NK-92 (cell line): Measurements from ENCODE around the gene C1orf210.

ENCODE experiments used
- DNase-seq: peaks from one replicate; lab custom pipeline; 2025; ENCODE audit not compliant: unreplicated experiment; lab: John Stamatoyannopoulos, UW

Gene C1orf210

DNA sequence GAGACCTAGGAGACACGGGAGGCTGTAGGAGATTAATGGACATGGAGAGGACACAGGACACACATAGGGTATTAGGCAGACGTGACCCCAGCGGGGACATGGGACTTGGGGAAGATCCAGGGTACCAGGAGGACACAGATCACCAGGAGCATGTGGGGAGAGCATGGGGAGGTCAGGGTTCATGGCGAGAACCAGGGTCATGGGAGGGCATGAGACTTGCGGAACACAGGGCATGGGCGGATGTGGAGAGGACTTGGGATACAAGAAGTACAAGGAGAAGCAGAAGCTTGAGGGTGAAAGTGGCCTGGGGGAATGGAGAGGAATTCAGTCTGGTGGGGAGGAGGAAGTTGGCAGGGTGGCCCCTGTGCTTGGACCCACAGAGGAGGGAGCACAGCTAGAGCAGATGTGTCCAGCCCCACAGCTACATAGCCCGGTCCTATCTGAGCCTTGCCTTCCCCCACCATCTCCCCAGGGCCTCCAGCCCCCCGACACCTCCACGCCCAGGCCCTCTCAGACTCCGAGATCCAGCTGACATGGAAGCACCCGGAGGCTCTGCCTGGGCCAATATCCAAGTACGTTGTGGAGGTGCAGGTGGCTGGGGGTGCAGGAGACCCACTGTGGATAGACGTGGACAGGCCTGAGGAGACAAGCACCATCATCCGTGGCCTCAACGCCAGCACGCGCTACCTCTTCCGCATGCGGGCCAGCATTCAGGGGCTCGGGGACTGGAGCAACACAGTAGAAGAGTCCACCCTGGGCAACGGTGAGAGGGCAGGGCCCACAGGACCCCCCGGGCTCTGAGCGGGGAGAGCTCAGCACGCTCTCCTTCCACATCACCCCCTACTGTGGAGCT lies 27.5 kb upstream of the C1orf210 start:
- no peak for DNase-seq

DNA sequence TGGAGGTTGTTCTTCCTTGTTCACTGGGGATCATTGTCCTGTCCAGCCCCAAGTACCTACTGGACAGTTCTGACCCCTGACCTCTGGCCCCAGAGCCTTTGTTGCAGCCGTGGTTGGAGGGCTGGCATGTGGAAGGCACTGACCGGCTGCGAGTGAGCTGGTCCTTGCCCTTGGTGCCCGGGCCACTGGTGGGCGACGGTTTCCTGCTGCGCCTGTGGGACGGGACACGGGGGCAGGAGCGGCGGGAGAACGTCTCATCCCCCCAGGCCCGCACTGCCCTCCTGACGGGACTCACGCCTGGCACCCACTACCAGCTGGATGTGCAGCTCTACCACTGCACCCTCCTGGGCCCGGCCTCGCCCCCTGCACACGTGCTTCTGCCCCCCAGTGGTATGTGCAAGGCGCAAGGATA lies 26.8 kb upstream of the C1orf210 start:
- no peak for DNase-seq

DNA sequence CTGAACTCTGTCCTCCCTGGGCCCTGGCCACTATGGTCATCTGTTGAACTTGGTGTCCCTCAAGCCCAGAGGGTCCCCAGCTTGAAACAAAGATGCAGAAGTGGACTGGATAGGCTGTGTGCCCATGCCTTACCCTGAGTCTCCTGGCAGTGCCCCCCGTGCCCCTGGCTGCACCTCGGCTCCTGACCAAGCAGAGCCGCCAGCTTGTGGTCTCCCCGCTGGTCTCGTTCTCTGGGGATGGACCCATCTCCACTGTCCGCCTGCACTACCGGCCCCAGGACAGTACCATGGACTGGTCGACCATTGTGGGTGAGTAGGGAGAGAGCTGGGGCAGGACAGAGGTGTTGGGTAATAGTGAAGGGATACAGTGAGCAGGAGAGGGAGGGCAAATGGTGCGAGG lies 26.1 kb upstream of the C1orf210 start:
- DNase-seq, result no peak

DNA sequence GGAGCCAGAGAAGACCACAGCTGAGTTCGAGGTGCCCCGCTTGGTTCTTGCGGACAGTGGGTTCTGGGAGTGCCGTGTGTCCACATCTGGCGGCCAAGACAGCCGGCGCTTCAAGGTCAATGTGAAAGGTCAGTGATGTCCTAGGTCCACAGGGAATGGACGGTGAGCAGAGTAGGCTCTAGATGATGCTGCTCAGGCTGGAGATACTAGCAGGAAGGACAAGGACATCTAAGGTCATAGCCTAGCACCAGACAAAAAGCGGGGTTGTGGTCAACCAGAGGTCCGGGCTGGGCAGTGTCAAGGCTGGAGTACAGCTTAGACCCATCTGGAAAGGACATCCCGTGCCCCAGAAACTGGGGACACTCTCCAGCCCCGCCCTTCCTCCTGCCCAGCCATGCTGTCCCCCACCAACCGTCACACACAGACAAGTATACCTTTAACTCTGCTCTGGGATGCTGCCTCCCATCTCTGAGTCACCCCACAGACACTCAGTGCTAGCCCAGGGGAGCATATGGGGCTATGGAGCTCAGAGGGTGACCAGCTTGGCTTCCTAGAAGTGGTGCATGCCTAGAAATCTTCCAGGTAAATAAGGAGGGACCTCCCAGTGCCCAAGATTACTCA lies 24.1 kb upstream of the C1orf210 start:
- DNase-seq, result no peak

DNA sequence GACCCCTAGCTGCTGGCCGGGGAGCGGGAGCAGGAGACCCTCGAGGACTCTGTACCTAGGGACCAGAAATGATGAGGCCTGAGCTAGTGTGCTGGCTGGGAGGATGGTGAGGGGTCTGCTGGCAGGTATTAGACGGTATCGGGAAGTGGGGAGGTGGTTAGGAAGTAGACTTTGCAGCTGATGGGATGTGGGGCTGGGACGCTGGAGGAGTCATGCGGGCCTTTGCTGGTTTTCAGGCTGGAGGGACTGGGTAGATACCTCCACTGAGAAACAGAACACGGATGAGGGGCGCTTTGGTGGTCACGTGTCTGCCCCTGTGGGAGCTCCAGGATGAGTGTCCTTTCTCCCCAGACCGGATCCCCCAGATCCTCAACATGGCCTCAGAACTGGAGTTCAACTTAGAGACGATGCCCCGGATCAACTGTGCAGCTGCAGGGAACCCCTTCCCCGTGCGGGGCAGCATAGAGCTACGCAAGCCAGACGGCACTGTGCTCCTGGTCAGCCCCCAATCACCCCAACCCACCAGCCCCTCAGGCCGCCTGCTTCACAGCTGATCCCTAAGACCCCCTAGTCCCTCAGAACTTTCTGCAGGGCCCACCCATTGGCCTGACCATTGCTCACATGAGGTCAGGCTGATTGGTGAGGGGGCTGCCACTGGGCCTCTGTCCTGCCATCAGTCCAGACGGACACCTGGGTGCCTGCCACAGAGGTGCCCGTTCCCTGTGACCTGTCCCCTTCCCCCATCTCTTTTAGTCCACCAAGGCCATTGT lies 23.4 kb upstream of the C1orf210 start:
- no peak for DNase-seq

DNA sequence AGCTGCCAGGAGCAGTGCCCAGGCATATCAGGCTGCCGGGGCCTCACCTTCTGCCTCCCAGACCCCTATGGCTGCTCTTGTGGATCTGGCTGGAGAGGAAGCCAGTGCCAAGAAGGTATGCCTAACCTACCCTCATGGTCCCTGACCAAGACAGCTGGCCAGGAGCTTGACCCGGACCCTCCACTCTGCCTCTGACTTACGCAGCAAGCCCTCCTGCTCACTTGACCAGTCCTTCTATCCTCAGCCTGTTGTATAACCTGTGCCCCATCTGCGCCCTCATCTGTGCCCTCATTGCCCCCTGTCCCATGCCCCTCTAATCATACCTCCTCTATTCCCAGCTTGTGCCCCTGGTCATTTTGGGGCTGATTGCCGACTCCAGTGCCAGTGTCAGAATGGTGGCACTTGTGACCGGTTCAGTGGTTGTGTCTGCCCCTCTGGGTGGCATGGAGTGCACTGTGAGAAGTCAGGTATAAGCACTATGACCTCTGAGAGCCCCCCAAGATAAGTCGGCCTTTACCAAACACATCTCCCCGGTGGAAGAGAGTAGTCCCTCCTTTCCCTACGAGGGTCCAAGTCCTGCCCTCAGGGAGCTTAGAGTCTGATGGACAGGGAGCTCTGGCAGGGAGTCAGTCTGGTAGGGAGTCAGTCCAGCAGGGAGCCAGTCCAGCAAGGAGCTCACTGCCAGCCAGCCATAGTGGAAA lies 22.2 kb upstream of the C1orf210 start:
- DNase-seq, result no peak

DNA sequence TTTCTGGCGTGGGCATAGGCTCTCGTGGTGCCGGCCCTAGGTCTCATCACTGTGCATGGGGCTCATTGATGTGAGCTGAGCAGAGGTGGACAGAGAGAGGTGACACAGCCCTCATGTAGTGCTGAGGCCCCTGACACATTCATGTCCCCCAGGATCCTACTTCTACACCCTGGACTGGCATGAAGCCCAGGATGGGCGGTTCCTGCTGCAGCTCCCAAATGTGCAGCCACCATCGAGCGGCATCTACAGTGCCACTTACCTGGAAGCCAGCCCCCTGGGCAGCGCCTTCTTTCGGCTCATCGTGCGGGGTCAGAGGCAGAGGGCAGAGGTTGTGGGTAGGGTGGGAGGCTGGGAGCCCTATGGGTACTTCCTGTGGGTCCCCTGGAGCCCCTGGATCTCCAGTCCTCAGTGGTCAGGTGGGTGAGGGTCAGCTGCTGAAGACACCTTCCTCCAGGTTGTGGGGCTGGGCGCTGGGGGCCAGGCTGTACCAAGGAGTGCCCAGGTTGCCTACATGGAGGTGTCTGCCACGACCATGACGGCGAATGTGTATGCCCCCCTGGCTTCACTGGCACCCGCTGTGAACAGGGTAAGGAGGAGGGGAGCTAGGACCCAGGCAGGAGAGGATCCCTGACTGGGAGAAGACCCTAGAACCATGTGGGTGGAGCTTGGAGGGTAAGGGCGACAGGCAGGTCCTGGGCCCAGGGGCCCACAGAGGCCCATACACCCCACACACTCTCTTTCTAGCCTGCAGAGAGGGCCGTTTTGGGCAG lies 21.5 kb upstream of the C1orf210 start:
- no peak for DNase-seq

DNA sequence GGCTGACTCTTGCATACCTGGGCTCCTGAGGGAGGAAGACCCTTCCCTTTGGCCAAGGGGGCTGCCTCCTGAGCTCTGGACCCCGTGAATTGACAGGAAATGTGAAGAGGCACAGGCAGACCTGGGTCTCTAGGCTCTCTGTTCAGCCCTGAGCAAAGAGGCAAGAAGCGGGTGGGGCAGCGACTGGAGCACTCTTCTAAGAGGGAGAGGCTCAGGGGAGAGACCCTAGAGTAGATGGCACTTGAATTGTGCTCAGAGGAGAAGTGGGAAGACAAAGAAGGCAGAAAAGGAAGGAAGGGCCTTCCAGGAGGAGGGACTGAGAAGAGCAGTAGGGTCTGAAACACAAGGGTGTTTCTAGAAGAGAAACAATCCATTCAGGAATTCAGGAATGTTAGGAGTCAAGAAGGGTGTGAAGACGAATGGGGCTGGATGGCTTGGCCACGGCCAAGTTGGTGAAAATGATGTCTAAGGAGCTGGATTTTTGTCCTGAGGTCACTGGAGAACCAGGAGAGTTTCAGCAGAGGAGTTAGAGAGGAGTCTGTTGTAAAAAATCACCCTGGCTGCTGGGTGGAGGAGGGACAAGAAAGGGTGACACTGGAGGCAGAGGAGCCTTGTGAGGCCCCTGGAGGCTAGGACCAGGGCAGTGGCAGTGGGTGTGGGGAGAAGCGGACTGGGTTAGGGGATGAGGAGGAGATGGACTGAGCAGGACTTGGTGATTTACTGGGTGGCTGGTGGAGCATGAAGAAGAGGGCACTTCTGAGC lies 20.7 kb upstream of the C1orf210 start:
- DNase-seq, result no peak

DNA sequence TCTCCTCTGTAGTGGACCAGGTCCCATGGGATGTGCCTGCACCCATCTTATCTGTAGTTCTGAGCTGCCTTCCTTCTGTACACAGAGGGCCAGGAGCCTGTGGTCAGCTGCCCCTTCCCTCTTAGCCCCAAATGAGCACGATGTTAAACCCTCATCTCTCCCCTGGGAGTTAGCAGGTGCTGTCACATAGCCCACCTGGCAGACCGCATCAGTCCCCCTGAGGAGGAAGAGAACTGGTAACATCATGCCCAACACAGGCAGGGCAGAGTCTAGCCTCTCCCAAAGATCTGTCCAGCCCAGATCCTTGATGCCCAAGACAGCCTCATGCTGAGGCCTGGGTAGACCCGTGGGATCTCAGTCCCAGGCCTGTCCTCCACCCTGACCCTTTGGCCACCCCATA lies 20.1 kb upstream of the C1orf210 start:
- DNase-seq, result no peak

DNA sequence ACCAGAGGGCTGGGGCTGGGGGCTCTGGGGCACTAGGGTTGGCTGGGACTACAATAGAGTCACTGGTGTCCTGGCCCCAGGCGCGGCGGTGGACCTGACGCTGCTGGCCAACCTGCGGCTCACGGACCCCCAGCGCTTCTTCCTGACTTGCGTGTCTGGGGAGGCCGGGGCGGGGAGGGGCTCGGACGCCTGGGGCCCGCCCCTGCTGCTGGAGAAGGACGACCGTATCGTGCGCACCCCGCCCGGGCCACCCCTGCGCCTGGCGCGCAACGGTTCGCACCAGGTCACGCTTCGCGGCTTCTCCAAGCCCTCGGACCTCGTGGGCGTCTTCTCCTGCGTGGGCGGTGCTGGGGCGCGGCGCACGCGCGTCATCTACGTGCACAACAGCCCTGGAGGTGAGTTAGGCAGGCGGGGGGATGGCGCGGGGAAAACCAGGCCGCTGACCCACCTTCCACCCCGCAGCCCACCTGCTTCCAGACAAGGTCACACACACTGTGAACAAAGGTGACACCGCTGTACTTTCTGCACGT lies 19.5 kb upstream of the C1orf210 start:
- no peak for DNase-seq

DNA sequence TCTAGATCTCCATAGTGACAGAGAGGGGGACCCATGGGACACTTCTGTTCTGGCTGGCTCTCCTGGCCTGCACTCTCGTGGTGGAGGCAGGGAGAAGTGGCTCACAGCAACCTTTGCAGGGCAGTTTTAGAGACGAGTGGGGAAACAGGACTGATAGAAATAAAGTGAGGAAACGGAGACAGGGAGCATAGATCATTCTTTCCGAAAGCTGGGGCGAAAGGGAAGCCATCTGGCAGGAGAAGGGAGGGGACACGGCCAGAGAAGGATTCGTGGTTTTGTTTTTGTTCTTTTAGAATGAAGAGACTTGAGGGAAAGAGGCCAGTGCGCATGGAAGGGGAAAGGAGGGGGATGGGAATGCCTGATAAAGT lies 18.9 kb upstream of the C1orf210 start:
- DNase-seq, result no peak

DNA sequence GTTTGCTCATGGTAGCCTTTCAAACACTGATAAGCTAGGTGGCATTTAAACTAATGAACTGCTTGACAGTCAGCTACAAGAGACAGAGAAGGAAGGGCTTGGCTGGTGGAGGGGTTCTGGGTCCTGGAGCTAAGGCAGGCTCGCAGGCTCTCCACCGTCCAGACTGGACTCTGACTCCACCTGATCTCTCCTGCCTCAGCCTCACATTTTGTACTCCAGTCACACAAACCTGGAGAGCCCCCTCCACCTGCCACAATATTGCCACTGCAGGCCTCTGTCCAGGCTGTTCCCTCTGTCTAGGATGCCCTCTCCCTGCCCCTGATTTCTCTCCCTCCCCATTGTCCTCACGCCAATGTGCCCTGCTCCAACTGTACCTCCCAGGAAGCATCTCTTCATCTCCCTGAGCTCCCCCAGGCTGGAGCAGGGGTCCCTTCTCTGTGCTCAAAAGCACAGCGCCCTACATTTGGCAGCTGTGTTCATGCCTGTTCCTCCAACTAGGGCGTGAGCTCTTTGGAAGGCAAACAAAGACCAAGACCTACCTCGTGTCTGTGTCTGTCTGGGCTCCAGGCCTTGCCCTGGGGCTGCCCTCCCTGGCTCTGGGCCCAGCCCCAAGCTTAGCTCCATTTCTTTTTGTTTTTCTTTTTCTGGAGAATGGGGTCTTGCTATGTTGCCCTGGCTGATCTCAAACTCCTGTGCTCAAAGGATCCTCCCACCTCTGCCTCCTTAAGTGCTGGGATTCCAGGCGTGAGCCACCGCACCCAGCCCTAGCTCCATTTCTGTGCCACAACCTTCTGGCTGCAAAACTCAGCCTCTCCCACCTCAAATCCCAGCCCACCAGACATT lies 18.3 kb upstream of the C1orf210 start:
- no peak for DNase-seq

DNA sequence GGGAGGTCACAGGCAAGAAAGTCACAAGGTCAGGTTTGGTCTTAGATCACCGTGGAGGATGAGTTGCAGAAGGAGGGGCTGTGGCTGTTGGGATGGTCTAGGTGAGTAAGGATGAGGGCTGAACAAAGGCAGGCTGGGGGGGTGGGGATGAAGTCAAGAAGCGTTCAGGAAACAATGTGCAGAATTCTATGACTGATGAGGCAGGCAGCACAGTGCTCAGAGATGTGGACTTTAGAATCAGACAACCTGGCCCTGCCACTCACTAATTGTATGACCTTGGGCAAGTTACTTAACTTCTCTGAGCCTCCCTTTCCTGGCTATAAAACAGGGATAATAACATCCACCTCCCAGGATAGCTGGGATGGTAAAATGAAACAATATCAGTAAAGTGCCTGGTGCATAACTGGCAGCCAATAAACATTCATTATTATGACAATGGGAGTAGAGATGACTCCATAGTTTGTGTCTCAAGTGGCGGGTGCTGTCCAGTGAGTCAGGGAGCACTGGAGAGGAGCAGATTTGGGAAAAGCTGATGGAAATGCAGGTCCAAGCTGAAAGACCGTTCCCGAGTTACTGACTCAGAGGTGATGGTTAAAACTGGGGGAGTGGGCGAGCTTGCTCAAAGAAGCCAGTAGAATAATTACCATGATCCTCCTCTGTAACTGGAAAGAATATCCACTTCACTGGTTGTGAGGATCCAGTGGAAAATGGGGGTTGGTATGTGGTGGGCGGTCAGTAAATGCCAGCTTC lies 17.5 kb upstream of the C1orf210 start:
- no peak for DNase-seq

DNA sequence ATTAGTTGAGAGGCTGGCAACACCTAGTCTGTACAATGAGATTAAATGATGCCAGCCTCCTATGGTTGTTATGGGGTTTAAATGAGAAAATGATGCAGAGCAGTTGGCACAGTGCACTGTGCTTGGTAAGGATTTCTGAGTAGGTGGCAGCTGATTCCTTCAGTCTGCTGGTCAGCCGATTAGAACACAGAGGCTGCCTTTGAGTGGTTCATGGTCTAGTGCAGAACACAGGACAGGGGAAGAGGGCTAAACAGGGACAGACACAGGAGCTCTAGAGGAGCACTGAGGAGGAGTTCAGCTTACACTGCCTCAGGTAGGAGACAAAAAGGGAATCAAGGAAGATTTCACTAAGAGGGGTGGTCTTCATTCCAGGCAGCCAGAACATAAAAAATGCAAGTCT lies 16.8 kb upstream of the C1orf210 start:
- DNase-seq, result no peak

DNA sequence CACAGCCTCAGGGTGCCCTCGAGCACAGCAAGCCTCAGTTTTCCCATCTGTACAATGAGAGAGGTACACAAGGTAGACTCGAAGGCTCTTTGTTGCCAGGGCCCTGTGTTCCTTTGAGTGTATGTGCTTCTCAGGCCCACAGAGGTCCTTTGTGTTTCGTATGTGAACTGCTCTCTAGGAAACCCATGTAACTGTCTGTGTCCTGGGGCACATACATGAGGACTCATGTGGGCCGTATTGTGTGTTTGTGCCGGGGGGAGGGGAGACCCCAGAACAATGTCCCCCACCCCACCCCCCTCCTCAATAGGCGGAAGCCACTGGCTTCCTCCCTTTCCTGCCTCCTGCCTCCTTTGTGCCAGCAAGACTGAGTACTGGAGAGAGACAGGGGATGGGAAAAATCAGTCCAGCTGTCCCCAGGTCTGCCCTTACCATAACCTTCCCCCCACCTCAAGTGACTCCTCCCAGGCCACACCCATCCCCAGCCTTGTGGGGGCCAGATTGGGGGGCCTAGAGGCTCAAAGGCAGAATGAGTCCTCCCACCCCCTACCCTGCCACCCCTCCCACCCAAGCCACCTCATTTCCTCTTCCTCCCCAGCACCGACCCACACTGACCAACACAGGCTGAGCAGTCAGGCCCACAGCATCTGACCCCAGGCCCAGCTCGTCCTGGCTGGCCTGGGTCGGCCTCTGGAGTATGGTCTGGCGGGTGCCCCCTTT lies 15.2 kb upstream of the C1orf210 start, which contains the start of gene TIE1:
TSS of gene TIE1 (plus strand) at position 605 of the 717 bp plus-strand sequence. CDS start at position 695, 90 bp downstream.
- no peak for DNase-seq

DNA sequence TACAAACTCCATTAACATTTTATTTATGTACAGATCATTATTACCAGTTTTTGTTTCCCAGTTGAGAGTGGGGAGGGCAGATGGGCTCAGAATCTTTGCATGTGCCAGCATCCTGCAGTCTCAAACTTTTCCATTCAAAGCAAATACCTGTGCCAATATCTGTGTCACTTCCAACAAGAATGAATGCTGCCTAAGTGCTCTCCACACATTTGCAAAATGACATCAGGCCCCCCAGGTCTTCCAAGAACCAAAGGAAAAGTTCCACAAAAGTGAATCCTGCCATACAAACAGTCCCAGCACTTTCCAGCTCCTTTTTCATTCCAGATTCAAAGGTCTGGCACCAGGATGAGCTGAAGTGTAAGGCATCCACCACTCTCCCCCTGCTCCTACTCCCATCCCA lies 13.7 kb upstream of the C1orf210 start:
- DNase-seq, result no peak

DNA sequence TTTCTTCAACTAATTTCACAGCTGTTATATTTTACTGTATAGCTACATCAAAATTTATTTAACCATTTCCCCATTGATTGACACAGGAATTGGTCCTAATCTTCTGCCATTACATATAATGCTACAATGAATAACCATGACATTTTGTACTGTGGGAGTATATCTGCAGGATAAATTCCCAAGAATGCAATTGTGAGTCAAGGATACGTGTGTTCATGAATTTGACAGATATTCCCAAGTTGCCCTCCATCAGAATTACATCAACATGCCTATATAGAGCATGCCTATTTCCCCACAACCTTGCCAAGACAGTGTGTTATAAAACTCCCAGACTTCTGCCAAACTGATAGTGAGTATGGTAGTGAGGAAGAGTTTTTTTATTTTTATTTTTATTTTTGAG lies 12.7 kb upstream of the C1orf210 start:
- no peak for DNase-seq
